ENCODE results near the gene CLCN6.

GRCh38 chr1:11804666-11805421 lies 1.1 kb upstream of the CLCN6 start:
- TF ChIP-seq, protein P1, sequence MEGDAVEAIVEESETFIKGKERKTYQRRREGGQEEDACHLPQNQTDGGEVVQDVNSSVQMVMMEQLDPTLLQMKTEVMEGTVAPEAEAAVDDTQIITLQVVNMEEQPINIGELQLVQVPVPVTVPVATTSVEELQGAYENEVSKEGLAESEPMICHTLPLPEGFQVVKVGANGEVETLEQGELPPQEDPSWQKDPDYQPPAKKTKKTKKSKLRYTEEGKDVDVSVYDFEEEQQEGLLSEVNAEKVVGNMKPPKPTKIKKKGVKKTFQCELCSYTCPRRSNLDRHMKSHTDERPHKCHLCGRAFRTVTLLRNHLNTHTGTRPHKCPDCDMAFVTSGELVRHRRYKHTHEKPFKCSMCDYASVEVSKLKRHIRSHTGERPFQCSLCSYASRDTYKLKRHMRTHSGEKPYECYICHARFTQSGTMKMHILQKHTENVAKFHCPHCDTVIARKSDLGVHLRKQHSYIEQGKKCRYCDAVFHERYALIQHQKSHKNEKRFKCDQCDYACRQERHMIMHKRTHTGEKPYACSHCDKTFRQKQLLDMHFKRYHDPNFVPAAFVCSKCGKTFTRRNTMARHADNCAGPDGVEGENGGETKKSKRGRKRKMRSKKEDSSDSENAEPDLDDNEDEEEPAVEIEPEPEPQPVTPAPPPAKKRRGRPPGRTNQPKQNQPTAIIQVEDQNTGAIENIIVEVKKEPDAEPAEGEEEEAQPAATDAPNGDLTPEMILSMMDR (IDR thresholded peaks at IDR 0.05; ENCODE audit: low read depth, low read length): no peak
- TF ChIP-seq POLR2A (IDR thresholded peaks at IDR 0.05; ENCODE audit: extremely low read depth, insufficient read length): no peak
- no peak for TF ChIP-seq MAX (IDR thresholded peaks at IDR 0.05; ENCODE audit: low read depth, low read length)

Measured in NB4 (cell line).